IPS-18a (cell line): ENCODE data around the gene JMJD7.

ENCODE experiments used
- H3K27ac ChIP-seq: one replicate; pipeline ENCODE4 v1.5.1; 2013; ENCODE audit warnings: low read length
- H3K27me3 ChIP-seq: one replicate; pipeline ENCODE4 v1.6.1; 2013; ENCODE audit warnings: mild to moderate bottlenecking, low read length; ENCODE audit not compliant: control insufficient read depth, insufficient read depth
- H3K36me3 ChIP-seq: one replicate; pipeline ENCODE4 v1.6.1; 2013; ENCODE audit warnings: low read depth, low read length; ENCODE audit not compliant: control insufficient read depth
- H3K4me1 ChIP-seq: one replicate; pipeline ENCODE4 v1.6.1; 2013; ENCODE audit warnings: low read depth, low read length; ENCODE audit not compliant: control insufficient read depth
- H3K4me3 ChIP-seq: one replicate; pipeline ENCODE4 v1.5.1; 2013; ENCODE audit warnings: low read length
- H3K9ac ChIP-seq: one replicate; pipeline ENCODE4 v1.6.1; 2013; ENCODE audit warnings: mild to moderate bottlenecking, low read length, moderate library complexity
- H3K9me3 ChIP-seq: one replicate; pipeline ENCODE4 v1.6.1; 2013; ENCODE audit warnings: low read depth, low read length; ENCODE audit not compliant: control insufficient read depth

The JMJD7 gene

DNA sequence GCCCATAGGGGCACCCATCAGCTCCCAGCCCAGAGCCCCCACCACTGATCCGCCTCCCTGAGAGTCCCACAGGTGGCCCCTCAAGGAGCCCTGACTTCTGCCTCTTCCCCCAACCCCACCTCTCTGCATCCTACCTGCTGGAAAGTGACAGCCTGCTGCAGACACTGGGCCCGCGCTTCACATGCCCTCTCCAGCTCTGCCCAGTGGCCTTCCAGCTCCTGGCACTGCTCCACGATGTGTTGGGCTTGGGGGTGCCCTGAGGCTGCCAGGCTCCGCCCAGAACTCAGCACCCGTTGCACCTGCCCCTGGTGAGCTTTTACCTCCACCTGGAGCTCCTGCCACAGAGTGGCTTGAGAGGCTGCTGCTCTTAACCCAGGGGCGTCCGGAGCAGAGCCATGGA is 45.8 kb downstream of the JMJD7 start:
- Histone ChIP-seq H3K27ac (no peak overlapping the region), H3K4me1 (no peaks in the 10 kb centered on the region), H3K4me3 (no peak overlapping the region), H3K36me3 (no peaks in the 10 kb centered on the region), H3K27me3 (no peaks in the 10 kb centered on the region), H3K9ac (no peak overlapping the region), H3K9me3 (no peaks in the 10 kb centered on the region)

- Histone ChIP-seq H3K9me3 (no peaks in the 10 kb centered on the region), H3K27ac (no peak overlapping the region), H3K4me1 (no peaks in the 10 kb centered on the region), H3K27me3 (no peaks in the 10 kb centered on the region), H3K9ac (no peak overlapping the region), H3K36me3 (no peaks in the 10 kb centered on the region), H3K4me3 (no peak overlapping the region)
These were observed 46.8 kb downstream of the JMJD7 start for GRCh38 chr15:41874736-41875135.

GRCh38 chr15:41876007-41876406 is 48.1 kb downstream of the JMJD7 start:
- no peaks in the 10 kb centered on the region for H3K9me3 ChIP-seq
- no peak overlapping the region for H3K9ac ChIP-seq
- H3K36me3 ChIP-seq, result no peaks in the 10 kb centered on the region
- no peak overlapping the region for H3K4me3 ChIP-seq
- no peaks in the 10 kb centered on the region for H3K4me1 ChIP-seq
- no peak overlapping the region for H3K27ac ChIP-seq
- peaks cover 7% of the 10 kb centered on the region for H3K27me3 ChIP-seq

DNA sequence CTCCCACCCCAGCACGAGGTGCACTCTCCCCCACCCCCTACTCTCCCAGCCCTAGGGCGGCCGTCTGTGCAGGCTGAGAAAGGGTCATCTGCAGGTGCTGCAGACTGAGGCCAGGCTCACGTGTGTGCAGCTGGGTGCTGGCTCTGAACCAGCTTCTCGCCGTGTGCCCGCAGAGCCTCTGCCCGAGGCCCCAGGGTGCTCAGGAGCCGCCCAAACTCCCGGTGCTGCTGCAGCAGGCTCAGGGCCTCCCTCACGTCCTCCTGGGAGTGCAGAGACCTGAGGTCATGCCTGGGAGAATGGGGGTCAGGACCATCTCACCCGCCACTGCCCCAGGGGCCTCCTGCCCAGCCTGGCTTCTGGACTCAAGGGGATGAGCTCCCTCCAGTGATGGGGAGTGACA is 48.8 kb downstream of the JMJD7 start:
- no peak overlapping the region for H3K27ac ChIP-seq
- H3K4me1 ChIP-seq, result no peaks in the 10 kb centered on the region
- peaks cover 13% of the 10 kb centered on the region for H3K27me3 ChIP-seq
- H3K9ac ChIP-seq, result no peak overlapping the region
- H3K36me3 ChIP-seq, result no peaks in the 10 kb centered on the region
- no peaks in the 10 kb centered on the region for H3K9me3 ChIP-seq
- no peak overlapping the region for H3K4me3 ChIP-seq

GRCh38 chr15:41877631-41878354 is 49.9 kb downstream of the JMJD7 start:
- no peaks in the 10 kb centered on the region for H3K9me3 ChIP-seq
- no peak overlapping the region for H3K9ac ChIP-seq
- no peak overlapping the region for H3K4me3 ChIP-seq
- peaks cover 4% of the 10 kb centered on the region for H3K4me1 ChIP-seq
- H3K36me3 ChIP-seq, result no peaks in the 10 kb centered on the region
- H3K27me3 ChIP-seq, result peaks cover 22% of the 10 kb centered on the region
- no peak overlapping the region for H3K27ac ChIP-seq

- Histone ChIP-seq H3K9ac (no peak overlapping the region), H3K4me3 (no peak overlapping the region), H3K36me3 (no peaks in the 10 kb centered on the region), H3K9me3 (no peaks in the 10 kb centered on the region), H3K27ac (no peak overlapping the region), H3K27me3 (peaks cover 28% of the 10 kb centered on the region), H3K4me1 (peaks cover 4% of the 10 kb centered on the region)
These were observed 50.4 kb downstream of the JMJD7 start for GRCh38 chr15:41878355-41878699.

GRCh38 chr15:41879321-41879845 is 51.5 kb downstream of the JMJD7 start:
- H3K4me1 ChIP-seq, result peaks cover 4% of the 10 kb centered on the region
- H3K27ac ChIP-seq, result no peak overlapping the region
- no peaks in the 10 kb centered on the region for H3K36me3 ChIP-seq
- H3K9me3 ChIP-seq, result no peaks in the 10 kb centered on the region
- H3K27me3 ChIP-seq, result peaks cover 30% of the 10 kb centered on the region
- H3K4me3 ChIP-seq, result no peak overlapping the region
- no peak overlapping the region for H3K9ac ChIP-seq

DNA sequence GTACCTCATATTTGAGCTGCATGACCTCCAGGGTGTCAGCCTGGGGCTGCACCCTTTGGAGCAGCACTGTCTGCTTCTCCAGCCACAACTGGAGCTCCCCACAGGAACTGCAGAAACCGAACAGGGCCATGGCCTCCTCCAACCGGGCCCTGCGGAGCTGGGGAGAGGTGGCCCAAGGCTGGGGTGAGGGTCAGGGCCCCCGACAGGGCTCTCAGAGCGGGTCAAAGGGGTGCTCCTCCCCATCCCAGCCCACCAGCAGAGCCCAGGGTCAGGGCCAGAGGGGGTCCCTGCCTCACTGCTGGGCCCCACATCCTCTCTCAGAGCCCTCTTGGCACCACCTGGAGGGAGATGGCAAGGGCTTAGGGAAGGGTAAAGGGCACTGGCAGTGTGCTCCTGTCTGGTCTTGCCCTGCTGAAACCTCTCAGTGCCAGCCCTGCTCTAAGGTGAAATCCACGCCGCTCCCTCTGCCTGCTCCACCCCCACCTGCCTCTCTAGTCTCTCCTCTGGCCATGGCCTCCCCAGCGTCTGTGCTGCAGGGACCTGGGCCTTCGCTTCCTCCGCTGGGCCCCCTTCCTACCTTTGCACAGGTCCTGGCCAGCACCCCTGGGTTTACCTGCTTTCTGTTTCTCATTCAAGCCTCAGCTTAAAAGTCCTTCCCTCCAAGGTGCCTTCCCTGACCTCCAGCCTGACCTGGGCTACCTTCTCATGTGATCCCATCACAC is 52.4 kb downstream of the JMJD7 start:
- Histone ChIP-seq H3K4me1 (peaks cover 4% of the 10 kb centered on the region), H3K9me3 (no peaks in the 10 kb centered on the region), H3K27me3 (peaks cover 30% of the 10 kb centered on the region), H3K4me3 (no peak overlapping the region), H3K9ac (no peak overlapping the region), H3K27ac (no peak overlapping the region), H3K36me3 (no peaks in the 10 kb centered on the region)

GRCh38 chr15:41881086-41881485 is 53.2 kb downstream of the JMJD7 start:
- Histone ChIP-seq H3K27me3 (peaks cover 30% of the 10 kb centered on the region), H3K27ac (no peak overlapping the region), H3K36me3 (no peaks in the 10 kb centered on the region), H3K4me3 (no peak overlapping the region), H3K9ac (no peak overlapping the region), H3K4me1 (peaks cover 4% of the 10 kb centered on the region), H3K9me3 (no peaks in the 10 kb centered on the region)

DNA sequence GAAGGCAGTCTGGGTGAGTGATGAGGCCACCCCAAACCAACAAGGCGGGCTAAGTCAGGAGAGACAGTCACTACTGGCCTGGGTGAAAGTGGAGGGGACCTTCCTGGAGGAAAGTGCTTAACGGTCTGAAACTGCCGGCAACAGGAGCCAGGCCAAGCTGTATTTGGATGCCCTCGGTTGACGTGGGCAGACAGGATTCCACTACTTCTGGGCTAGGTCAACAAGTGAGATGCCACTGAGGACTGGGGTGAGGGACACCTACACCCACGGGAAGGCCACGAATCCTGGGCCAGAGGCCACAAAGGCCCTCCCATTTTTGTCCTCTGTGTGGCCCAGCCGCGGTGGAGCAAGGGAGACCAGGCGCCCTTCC is 53.6 kb downstream of the JMJD7 start:
- Histone ChIP-seq H3K9ac (no peak overlapping the region), H3K9me3 (no peaks in the 10 kb centered on the region), H3K27me3 (peaks cover 30% of the 10 kb centered on the region), H3K36me3 (no peaks in the 10 kb centered on the region), H3K4me3 (no peak overlapping the region), H3K27ac (no peak overlapping the region), H3K4me1 (peaks cover 4% of the 10 kb centered on the region)

DNA sequence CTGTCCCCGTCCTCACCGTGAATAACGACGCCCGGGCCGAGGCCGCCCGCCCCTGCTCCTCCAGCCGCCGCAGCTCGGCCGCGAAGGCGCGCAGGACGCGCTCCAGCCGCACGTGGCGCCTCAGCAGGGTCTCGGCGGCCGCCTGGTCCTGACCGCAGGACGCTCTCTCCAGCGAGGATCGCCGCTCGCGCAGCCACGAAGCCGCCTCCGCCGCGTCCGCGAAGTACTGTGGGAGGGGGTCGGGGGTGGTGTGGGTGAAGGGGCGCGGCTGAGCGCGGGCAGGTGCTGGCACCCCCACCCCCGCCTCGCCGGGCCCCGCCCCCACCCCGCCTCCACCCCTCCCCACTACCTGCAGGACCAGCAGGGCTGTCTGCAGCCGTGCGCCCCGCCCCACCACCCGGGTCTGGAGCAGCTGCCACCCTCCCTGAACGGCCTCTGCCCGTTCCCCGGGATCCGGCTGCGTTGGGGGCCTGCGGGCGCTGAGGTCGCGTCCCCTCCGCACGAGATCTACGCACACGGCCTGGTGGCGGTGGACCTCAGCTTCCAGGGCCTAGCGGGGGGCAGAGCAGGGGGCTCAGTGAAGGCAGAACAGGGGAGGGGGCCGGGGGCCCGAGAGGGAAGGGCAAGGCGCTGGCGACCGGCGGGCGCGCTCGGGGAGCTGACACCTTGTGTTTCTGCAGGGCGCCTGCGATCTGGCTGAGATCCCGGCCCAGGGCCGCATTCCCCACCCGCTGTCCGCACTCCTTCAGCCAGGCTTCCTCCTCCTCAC is 54.2 kb downstream of the JMJD7 start:
- H3K27ac ChIP-seq, result no peak overlapping the region
- H3K36me3 ChIP-seq, result no peaks in the 10 kb centered on the region
- H3K4me1 ChIP-seq, result peaks cover 4% of the 10 kb centered on the region
- H3K27me3 ChIP-seq, result peaks cover 30% of the 10 kb centered on the region
- no peak overlapping the region for H3K9ac ChIP-seq
- H3K9me3 ChIP-seq, result no peaks in the 10 kb centered on the region
- H3K4me3 ChIP-seq, result peak overlapping the region; percentile 52
